HG03175 (cell line): ENCODE results near the gene RNMT.
"Not testable (repeated sequence)": the region's sequence is repeated elsewhere in the genome, so short reads cannot be mapped to it uniquely, and the experiment has no call there.

ENCODE experiments used
- ATAC-seq: cut with Tn5 transposase; IDR thresholded peaks from one replicate; pipeline ENCODE4 v1.9.1; 2021; ENCODE audit warnings: mild to moderate bottlenecking, moderate library complexity; ENCODE audit not compliant: unreplicated experiment

The RNMT gene

DNA sequence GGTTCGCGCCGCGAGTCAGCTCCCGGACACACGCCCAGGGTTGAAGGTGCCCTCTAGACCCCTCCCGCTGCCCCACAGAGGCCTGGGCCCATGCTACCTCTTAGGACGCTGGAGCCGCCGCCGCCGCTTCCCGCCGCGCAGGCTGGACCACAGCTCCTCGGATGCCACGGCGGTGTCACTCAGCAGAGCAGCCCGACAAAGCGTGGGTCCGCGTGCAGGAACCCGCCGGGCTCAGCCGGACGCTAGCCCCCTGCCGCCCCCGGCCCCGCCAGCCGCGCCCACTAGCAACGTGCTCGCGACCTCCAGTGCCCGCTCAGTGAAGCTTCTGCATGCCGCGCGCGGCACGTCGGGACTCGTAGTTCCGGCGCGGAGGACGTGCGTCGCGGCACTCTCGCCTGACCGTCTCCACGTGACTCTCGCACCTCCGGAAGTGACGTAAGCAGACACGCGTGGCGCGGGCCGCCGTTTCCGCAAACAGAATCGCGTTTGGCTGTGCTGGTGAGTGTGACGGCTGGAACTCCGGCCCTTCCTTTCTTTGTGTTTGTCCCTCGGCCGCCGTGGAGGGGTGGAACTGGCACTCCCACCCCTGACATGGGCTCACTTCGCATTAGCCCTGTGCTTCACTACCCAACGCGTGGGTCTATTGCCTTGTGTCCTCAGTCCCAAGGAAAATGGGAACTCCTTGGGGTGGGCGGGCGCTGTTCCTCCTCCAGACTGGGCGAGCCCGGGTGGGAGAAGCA lies at the start of gene RNMT, which contains the start of gene FAM210A:
Gene RNMT (plus strand): TSS at position 442 of the 740 bp plus-strand sequence. CDS start 4,845 bp downstream, outside the sequence.
Gene FAM210A (minus strand): TSS at position 327 of the 740 bp plus-strand sequence. CDS start 44,481 bp downstream, outside the sequence.
- peak; percentile 90 for ATAC-seq

DNA sequence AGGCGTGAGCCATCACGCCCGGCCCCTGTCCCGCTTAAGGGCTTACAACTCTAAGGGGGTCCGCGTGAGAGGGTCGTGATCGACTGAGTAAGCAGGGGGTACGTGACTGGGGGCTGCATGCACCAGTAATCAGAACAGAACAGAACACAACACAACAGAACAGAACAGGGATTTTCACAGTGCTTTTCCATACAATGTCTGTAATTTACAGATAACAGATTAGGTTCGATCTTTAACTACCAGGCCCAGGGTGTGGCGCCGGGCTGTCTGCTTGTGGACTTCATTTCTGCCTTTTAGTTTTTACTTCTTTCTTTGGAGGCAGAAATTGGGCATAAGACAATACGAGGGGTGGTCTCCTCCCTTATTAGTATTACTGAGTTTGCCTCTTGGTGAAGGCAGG lies 49.1 kb upstream of the RNMT start:
- ATAC-seq = not testable (repeated sequence)

DNA sequence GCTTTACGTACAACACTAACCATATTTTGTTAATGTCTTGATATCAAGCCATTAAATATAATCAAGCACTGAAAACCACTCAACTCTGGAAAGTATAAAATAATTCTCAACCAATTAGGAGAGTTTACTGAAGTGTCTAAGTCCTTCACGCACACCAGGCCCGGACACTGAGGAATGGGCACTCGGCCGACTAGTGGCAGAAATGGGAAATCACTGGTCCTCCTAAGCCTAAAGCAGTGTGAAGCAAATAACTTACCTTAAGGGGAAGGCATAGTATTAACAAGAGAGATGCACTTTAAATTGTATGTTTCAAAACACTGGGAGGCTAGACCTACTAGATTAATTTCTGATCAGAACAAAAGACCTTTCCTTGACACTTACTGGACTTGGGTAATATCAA lies 45.9 kb upstream of the RNMT start:
- no peak for ATAC-seq

DNA sequence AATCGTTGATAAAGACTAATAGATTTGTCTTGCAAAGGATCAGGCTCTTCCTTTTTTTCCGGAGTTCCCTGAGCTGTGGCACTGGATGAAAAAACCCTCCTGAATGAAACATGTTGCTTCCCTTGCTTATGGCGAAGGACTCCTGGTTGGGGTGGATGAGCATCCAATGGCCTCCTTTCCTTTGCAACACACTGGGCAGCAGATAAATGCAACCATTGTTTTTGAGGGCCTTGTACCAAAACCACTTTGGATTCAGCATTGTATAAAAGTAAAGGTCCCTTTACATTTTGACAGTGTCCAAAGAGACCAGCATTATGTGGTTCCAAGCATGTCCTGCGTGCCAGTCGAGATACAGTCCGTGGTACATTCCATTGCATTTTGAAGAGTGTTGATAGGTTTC lies 44.8 kb upstream of the RNMT start:
- ATAC-seq = no peak

DNA sequence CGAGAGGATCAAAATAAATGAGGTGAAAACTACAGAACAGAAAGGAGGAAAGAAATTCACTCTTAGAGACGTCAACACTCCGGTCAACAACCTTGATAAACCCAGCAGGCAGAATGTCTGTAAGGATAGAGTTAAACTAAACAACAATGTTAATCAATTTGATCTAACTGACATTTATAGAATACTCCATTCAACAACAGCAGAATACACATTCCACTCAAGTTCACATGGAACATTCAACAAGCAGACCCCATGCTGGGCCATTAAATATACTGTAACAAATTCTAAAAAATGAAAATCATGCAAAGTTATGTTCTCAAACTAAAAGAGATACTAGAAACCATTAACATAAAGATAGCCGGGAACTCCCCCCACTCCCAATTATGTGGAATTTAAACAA lies 41.9 kb upstream of the RNMT start:
- no peak for ATAC-seq

DNA sequence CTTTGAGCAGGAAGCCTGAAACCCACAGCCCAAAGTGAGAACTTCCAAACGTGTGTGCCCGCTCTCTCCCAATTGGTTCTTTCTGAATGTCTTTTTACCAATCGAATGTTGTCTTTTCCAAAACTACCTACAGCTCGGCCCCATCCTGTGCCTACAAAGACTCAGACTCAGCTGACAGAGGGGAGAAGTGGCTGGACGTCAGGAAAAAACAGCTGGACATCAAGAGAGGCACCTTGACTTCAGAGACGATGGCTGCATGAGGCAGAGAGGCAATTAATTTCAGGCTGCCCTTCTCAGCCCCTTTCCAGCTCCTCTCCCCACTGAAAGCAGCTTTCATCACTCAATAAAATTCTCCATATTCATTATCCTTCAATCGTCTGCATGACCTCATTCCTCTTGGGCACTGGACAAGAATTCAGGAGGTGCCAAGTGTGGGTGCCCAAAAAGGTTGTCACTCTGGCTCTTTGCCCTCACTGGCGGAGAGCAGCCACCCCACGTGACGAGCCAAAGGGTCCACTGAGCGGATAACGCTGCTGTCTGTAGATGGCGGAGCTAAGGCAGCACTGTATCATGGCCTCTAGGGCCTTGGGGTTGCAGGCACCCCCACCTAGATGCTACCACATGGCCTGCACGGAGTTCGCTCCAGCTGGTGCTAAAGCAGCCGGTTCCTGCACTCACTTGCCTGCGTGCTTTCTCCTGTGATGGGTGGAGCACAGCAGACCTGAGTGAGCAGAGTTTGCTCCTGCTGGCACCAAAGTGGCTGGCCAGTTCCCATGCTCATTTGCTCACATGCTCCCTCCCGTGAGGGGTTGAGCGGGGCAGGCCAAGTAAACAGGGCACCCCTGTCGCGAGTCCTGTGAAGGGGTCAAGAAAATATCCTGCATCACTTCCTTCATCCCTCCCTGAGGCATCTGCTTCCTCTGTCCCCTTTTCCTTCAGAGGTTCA lies 38.0 kb upstream of the RNMT start:
- no peak for ATAC-seq

DNA sequence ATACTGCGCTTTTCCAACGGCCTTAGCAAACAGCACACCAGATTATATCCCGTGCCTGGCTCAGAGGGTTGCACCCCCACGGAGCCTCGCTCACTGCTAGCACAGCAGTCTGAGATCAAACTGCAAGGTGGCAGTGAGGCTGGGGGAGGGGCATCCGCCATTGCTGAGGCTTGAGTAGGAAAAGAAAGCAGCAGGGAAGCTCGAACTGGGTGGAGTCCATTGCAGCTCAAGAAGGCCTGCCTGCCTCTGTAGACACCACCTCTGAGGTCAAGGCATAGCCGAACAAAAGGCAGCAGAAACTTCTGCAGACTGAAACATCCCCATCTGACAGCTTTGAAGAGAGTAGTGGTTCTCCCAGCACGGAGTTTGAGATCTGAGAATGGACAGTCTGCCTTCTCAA lies 36.4 kb upstream of the RNMT start:
- ATAC-seq = not testable (repeated sequence)

DNA sequence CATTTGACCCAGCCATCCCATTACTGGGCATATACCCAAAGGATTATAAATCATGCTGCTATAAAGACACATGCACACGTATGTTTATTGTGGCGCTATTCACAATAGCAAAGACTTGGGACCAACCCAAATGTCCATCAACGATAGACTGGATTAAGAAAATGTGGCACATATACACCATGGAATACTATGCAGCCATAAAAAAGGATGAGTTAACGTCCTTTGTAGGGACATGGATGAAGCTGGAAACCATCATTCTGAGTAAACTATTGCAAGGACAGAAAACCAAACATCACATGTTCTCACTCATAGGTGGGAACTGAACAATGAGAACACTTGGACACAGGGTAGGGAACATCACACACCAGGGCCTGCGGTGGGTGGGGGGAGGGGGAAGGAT lies 31.1 kb upstream of the RNMT start:
- ATAC-seq = not testable (repeated sequence)

DNA sequence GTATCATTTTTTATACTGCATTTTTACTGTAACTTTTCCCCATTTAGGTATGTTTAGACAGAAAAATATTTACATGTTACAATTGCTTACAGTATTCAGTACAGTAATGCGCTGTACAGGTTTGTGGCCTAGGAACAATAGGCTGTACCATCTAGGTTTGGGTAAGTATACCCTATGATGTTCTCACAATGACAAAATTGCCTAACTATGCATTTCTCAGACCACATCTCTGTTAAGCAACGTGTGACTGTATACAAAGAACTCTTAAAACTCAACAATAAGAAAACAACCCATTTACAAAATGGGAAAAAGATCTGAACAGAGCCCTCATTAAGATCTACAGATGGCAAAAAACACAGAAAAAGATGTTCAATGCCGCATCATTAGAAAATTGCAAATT lies 29.5 kb upstream of the RNMT start:
- ATAC-seq = no peak

DNA sequence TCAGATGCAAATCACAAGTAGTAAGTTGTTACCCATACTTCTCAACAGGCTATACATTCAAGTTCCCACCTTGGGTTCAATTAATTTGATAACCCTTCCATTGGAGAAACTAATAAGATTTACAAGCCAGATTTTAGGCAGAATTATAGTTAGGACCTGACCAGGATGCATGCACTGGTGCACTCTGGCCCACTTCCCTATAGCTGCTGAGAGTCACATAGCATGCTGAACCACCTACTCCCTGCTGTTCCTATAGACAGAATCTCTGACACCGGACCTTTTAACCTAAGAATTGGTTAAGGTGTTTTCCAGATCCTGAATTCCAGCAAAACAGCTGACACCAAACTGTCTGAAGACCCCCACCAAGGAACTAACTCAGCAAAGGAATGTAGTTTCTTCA lies 26.3 kb upstream of the RNMT start:
- ATAC-seq = no peak

DNA sequence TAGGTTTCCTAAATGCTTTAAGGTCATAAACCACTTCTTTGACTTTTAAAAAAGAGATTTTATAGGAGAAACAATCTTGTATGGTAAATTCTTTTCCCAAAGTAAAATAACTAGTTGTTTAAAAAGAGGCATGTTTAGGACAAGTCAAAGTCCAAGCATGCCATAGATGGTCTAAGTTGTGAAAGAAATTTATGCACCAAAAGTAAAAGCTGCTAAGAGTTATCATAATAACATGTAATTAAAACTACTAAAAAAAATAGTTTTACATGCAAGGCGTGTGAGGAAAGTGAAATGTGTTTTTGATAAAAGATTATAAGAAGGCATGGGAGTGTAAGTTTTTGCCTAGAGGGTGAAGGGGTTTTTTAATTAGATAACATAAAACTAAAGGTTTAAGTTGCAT lies 22.6 kb upstream of the RNMT start:
- ATAC-seq = no peak

DNA sequence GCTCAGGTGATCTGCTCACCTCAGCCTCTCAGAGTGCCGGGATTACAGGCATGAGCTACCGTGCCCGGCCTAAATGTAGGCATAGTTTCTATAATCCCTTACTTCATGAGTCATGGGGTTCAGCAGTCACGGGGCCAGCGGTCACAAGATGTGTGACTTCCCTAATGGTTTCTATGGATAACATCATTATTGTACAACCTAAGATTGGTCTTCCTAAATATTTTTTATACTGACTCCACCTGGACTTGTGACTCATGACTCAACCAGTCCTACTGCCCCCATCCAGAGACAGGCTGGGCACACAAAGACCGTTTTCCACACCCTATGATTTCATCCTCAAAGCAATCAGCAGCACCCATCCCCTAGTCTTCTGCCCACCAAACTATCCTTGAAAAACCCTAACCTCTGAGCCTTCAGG lies 16.1 kb upstream of the RNMT start:
- no peak for ATAC-seq

DNA sequence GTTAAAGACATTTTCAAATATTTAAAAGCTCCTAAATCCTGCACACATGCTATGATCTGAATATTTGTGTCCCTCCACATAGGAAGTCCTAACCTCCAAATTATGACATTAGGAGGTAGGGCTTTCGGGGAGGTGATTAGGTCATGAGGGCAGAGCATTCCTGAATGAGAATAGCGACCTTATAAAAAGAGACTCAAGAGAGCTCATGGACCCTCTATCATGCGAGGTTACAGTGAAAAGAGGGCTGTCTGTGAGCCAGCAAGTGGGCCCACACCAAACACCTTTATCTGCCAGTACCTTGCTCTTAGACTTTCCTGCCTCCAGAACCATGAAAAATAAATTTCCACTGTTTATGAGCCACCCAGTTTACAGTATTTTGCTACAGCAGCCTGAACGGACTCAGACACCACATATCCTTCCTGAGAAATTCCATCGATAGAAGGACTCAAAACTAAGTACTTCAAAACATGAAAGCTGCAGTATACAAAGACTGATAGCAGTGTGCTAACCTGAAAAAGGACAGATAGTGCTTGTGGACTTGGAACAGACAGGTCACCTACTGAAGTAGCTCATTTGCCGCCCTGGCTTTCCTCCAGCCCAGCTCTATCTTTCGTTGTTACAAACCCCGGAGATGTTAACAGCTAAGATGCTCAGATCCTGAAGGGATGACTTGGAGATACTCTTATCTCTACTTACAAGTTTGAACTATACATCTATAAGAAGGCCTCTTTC lies 13.9 kb upstream of the RNMT start:
- no peak for ATAC-seq

DNA sequence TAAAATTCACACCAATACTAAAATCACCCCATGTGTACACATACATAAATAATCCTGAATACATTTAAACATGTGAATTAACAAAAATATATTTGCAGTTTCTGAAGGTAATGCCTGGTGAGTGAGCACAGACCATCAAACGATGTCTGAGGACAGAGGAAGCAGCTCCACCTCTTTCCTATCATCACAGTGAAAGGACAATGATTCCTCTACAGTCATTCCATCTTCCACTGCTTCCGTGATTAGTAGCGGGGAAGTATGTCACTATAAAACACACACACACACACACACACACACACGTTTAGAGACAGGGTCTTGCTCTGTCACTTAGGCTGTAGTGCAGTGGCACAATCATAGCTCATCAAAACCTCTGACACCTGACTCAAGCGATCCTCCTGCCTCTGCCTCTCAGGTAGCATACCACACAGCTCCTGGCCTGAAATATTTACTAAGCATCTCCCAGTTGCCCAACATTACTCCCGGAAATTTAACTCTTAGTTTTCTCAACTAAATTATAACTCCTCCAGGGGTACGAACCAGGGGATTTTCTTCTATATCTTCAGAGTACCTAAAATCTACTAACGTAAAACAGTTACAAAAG lies 12.9 kb upstream of the RNMT start:
- ATAC-seq = no peak

DNA sequence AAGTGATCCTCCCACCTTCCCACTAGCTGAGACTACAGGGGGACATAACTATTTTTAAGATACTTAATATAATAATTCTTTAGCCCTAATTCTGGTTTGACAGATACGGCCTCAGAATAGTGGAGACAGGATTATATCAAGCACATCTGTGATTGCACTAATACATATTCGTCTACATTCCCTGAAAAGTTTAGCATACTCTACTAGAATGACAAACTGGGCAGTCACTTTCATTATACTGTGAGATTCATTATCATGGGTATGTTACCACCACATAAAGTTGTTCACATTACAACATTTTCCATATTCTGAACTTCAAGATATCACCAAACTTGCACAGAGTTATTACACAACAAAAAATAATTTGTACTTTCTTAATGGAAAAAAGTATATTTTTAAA lies 11.1 kb upstream of the RNMT start:
- ATAC-seq = no peak

DNA sequence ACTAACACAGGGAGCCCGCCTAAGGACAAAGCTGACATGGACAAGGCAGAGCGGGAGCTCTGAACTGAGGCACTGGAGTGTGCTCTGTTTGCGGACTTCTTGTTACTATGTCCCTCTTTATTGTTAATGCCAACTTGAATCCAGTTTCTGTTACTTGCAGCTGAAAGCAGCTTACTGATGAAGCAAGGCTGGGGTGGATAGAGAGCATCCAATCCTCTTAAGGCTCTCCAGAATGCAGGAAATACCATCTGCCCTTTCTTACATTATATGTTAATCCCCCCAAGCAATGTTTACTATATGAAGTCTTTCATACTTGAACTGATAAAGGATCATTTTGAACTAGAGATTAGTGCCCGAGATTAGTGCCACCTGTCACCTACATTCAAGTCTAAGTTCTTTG lies 9.6 kb upstream of the RNMT start:
- no peak for ATAC-seq

DNA sequence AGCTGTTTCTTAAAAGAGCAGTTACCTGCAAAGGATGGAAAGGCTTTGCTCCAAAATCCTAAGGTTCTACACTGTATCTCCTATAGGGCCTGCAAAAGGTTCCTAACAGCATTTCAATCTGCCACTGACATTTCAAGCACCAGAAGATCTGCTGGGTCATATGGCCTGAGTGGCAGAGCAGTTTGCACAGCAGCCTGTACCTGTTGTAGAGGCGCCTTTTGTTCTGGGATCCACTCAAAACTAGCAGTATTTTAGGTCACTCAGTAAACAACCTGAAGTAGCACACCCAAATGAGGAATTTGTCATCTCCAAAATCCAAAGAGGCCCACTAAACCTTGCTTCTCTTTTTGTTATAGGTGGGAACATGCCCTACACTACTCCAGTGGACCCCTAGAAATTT lies 6.3 kb upstream of the RNMT start:
- ATAC-seq = no peak

DNA sequence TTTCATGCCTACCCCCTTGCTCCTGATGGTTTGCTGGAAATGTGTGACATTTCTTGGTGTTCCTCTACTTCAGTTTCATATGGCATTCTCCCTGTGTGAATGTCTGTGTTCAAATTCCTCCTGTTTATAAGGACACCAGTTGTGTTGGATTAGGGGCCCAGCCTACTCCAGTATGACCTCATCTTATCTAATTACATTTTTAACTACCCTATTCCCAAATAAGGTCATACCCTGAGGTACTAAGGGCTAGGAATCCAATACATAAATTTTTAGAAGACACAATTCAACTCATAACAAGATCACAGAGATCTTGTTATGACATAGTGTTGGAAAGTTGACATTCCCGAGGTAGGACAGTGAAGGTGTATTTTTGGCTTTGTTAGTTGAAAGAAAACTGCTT lies 5.6 kb upstream of the RNMT start:
- ATAC-seq = no peak

DNA sequence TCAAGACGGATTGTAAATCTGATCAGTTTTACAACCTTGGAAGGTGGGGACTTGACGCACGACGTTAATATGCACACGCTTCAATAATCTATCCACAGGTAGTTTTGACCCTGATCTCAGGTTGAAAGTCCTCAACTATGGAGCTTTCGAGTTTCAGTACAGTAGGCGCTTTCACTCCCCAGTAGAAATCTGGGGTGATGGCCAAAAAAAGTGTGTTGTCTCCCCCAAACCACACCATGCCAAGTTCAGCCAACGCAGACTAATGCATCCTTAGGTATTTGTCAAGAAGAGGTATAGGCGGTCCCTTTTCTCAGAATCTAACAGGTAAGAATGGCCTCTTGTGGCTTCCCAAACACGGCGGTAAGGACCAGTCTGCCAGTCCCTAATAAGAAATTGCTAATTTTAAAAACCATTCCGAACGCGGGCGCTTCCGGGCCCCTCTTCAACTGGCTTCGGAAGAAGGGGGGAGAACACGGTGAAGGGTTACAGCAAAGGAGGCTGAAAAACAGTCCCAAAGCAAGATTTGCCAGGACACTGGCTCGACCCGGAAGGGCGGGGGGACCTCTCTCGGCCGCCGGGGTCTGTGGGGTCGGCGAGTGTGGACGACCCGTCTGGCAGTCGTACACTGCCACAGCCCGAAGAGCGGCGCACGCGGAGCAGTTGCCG lies 774 bp upstream of the RNMT start:
- no peak for ATAC-seq

DNA sequence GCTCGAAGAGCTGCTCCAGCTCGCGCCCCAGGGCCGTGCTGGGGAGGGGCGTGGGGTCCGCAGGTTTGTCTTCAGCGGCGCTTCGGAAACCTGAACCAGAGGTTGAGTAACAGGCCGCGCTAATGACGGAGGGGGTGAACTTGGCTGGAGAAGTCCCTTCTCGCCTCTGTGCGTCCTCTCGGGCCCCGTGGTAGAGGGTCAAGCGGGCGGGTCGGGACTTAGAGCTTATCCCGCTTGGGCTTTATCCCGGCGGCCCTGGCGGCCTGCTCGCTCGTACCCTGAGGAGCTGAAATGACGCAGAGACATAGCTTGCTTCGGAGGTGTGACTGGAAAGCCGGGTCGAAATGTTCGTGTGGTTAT lies 479 bp downstream of the RNMT start:
- ATAC-seq = peak; percentile 30
